Fibroblast of gingiva (primary cell): ENCODE data around the gene FAM171A2.
"Not testable (repeated sequence)": the region's sequence is repeated elsewhere in the genome, so short reads cannot be mapped to it uniquely, and the experiment has no call there.

Experiments
- DNase-seq: peaks from one replicate; pipeline ENCODE4 v3.0.0-alpha.2; 2011; ENCODE audit warnings: low read depth

The FAM171A2 gene

GRCh38 chr17:44345454-44346026, 18.1 kb downstream of the FAM171A2 start:
- peak; percentile 51 for DNase-seq

- peak; percentile 98 for DNase-seq
Measured at GRCh38 chr17:44344939-44345453, 18.7 kb downstream of the FAM171A2 start, which contains the start of gene GRN. TSS of gene GRN (plus strand) at chr17:44345302. CDS start at chr17:44349165, 3,863 bp downstream.

- no peak for DNase-seq
Measured at GRCh38 chr17:44343510-44344209, 20.0 kb downstream of the FAM171A2 start.

- DNase-seq = not testable (repeated sequence)
Measured at GRCh38 chr17:44340553-44340952, 23.1 kb downstream of the FAM171A2 start.

- no peak for DNase-seq
Measured at GRCh38 chr17:44338702-44339101, 25.0 kb downstream of the FAM171A2 start.

GRCh38 chr17:44335968-44336367, 27.7 kb downstream of the FAM171A2 start:
- DNase-seq = no peak

- DNase-seq = no peak
Measured at GRCh38 chr17:44335564-44335963, 28.1 kb downstream of the FAM171A2 start.

GRCh38 chr17:44334727-44335126, 28.9 kb downstream of the FAM171A2 start:
- DNase-seq = no peak

- DNase-seq = no peak
Measured at GRCh38 chr17:44334315-44334714, 29.3 kb downstream of the FAM171A2 start.

- no peak for DNase-seq
Measured at GRCh38 chr17:44333371-44333770, 30.3 kb downstream of the FAM171A2 start.

GRCh38 chr17:44331249-44331760, 32.3 kb downstream of the FAM171A2 start:
- DNase-seq = peak; percentile 55

- not testable (repeated sequence) for DNase-seq
Measured at GRCh38 chr17:44330263-44330662, 33.4 kb downstream of the FAM171A2 start.

GRCh38 chr17:44329516-44329915, 34.1 kb downstream of the FAM171A2 start:
- DNase-seq = not testable (repeated sequence)

- no peak for DNase-seq
Measured at GRCh38 chr17:44327715-44328449, 35.8 kb downstream of the FAM171A2 start.

- peak; percentile 98 for DNase-seq
Measured at GRCh38 chr17:44326861-44327444, 36.7 kb downstream of the FAM171A2 start.

GRCh38 chr17:44324571-44325275, 38.9 kb downstream of the FAM171A2 start, which contains the start of gene SLC25A39:
TSS of gene SLC25A39 (minus strand) at chr17:44324823. CDS start at chr17:44323562, 1,261 bp downstream.
- DNase-seq = peak; percentile 95

- no peak for DNase-seq
Measured at GRCh38 chr17:44324092-44324570, 39.5 kb downstream of the FAM171A2 start.

GRCh38 chr17:44323359-44324091, 40.1 kb downstream of the FAM171A2 start:
- DNase-seq = no peak

GRCh38 chr17:44322236-44322895, 41.3 kb downstream of the FAM171A2 start:
- no peak for DNase-seq
